ENCODE results near the gene TMEM176B.
"Not testable (repeated sequence)": the region's sequence is repeated elsewhere in the genome, so short reads cannot be mapped to it uniquely, and the experiment has no call there.

TMEM176B gene

GRCh38 chr7:150790416-150791075, 9.6 kb downstream of the TMEM176B start:
- H3K27ac Mint-ChIP-seq: peak overlapping the region; percentile 98
- no peaks in the 10 kb centered on the region for H3K9me3 Mint-ChIP-seq
- H3K4me1 Mint-ChIP-seq (ENCODE audit: low read depth): no peaks in the 10 kb centered on the region
- H3K4me3 Mint-ChIP-seq: no peak overlapping the region
- intact Hi-C loops (cut with micrococcal nuclease): no loop called here
- no peaks in the 10 kb centered on the region for H3K27me3 Mint-ChIP-seq
- H3K36me3 Mint-ChIP-seq (ENCODE audit: low read depth): peaks cover 23% of the 10 kb centered on the region

DNA sequence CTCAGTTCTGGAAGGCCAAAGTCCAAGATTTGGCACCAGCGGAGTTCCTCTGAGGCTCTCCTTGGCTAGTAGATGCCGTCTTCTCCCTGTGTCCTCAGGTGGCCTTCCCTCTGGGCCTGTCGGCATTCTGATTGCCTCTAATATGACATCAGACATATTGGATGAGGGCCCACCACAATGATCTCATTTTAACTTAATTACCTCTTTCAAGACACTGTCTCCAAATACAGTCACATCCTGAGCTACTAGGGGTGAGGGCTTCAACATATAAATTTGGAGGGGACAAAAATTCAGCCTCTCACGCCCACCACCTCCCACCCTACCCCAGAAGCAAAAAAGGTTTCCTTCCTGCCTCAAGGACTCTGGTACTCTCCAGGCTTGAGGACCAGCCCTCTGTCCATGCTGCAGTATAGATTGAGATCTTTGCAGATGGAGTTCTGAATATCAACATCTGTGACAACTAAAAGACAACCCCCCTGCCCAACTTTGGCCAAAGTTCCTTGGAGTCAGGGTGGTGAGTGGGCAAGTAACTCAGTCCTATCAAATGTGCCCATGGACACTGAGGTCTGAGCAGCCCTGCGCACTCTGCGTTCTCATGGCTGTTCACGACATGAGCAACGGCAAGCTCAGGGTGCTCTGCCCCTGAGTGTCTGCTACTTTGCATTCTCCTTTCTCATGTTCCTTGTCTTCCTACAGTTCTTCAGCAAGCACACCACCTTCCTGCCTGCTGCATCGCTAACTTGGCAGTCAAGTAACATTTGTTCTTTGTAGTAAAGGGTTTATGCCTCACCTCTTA, 11.5 kb downstream of the TMEM176B start:
- H3K36me3 Mint-ChIP-seq (ENCODE audit: low read depth): peaks cover 23% of the 10 kb centered on the region
- no peaks in the 10 kb centered on the region for H3K27me3 Mint-ChIP-seq
- peak overlapping the region; percentile 98 for H3K27ac Mint-ChIP-seq
- no peaks in the 10 kb centered on the region for H3K9me3 Mint-ChIP-seq
- intact Hi-C loops (cut with micrococcal nuclease): loop anchor here (10.0 kb wide), 1 partner anchor 296 kb away; the partner anchor contains the start of genes AGAP3, FASTK and TMUB1
- H3K4me3 Mint-ChIP-seq: peak overlapping the region; percentile 30
- no peaks in the 10 kb centered on the region for H3K4me1 Mint-ChIP-seq (ENCODE audit: low read depth)

DNA sequence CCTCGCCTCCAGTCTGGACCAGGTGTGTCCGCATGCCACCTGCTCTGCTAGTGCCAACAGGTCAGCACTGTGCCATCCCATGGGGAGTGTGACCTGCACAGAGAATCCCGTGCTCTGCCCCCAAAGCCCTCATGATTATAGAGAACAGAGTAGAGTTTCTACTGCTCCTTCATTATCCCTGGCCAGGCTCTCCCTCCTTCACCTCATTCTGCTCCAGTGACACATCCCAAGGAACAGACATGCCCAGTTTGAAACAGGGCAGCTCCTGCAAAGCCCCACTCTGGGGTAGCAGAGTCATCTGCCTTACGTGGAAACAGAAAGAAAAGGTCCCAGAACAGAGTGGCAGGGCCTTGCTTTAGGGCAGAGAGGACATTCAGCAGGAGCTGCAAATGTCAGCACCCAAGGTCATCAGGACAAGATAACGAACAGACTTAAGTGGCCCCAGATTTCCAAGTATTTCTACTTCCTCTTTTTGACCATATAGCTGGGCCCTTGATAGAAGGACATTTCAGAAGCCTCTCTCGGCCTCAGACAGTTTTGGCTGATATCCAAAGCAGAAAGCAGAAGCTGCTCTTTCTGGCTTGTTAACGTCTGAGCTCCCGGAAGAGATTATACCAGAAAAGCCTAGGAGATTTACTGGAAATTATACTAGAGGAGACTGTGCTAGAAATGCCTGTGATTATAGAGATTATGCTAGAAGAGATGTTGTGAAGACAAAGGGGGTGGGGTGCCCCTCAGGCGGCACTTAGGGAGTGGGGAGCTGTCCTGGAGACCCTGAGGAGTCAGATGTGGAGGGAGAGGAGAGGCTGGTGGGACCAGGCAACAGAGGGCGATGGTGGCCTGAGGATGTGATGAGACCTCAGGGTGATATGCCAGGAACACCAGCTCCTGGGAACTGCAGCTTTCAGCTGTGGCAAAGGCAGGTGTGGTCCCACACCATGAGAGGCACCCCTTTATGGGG, 12.6 kb downstream of the TMEM176B start:
- intact Hi-C loops (cut with micrococcal nuclease): loop anchor here (1.0 to 10.0 kb wide), 2 partner anchors 11 to 297 kb away; partner anchors contain the start of genes AGAP3, FASTK and TMUB1
- no peaks in the 10 kb centered on the region for H3K9me3 Mint-ChIP-seq
- no peaks in the 10 kb centered on the region for H3K27me3 Mint-ChIP-seq
- H3K4me3 Mint-ChIP-seq: peak overlapping the region; percentile 51
- peaks cover 6% of the 10 kb centered on the region for H3K4me1 Mint-ChIP-seq (ENCODE audit: low read depth)
- H3K36me3 Mint-ChIP-seq (ENCODE audit: low read depth): peaks cover 23% of the 10 kb centered on the region
- H3K27ac Mint-ChIP-seq: peak overlapping the region; percentile 98

- Mint-ChIP-seq H3K27ac (peak overlapping the region; percentile 98), H3K27me3 (no peaks in the 10 kb centered on the region), H3K4me1 (ENCODE audit: low read depth) (peaks cover 29% of the 10 kb centered on the region), H3K4me3 (peak overlapping the region; percentile 61), H3K36me3 (ENCODE audit: low read depth) (peaks cover 46% of the 10 kb centered on the region), H3K9me3 (no peaks in the 10 kb centered on the region)
- intact Hi-C loops (cut with micrococcal nuclease): loop anchor here (10.0 kb wide), 1 partner anchor 300 kb away; the partner anchor contains the start of genes AGAP3, FASTK and TMUB1
Observed at GRCh38 chr7:150784954-150785353, 15.2 kb downstream of the TMEM176B start.

DNA sequence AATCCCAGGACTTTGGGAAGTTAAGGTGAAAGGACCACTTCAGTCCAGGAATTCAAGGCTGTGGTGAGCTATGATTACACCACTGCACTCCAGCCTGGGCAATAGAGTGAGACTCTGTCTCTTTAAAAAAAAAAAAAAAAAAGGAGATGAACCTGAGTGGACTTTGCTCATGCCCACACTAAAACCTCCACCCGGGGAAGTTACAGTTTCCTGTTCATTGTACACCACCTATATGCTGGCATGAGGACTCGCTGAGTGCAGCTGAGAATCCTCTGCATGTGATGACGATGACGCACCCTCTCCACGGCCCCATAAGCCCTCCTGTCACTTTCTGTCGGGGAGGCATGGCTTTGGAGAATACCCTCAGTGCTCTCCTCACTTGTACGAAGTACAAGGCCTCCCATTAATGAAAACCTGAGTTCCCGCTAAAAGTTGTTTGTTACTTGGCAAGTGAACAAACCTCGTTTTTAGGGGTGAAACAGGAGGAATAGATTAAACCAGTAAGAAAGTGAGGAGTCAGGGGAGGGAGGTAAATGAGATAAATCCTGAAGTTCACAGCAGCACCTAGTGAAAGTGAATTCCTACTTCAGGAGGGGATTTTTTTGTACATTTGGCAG, 15.9 kb downstream of the TMEM176B start:
- peak overlapping the region; percentile 98 for H3K27ac Mint-ChIP-seq
- H3K4me1 Mint-ChIP-seq (ENCODE audit: low read depth): peaks cover 32% of the 10 kb centered on the region
- peak overlapping the region; percentile 50 for H3K4me3 Mint-ChIP-seq
- H3K27me3 Mint-ChIP-seq: no peaks in the 10 kb centered on the region
- H3K9me3 Mint-ChIP-seq: no peaks in the 10 kb centered on the region
- H3K36me3 Mint-ChIP-seq (ENCODE audit: low read depth): peaks cover 45% of the 10 kb centered on the region
- intact Hi-C loops (cut with micrococcal nuclease): loop anchor here (10.0 kb wide), 1 partner anchor 301 kb away; the partner anchor contains the start of genes AGAP3, FASTK and TMUB1

DNA sequence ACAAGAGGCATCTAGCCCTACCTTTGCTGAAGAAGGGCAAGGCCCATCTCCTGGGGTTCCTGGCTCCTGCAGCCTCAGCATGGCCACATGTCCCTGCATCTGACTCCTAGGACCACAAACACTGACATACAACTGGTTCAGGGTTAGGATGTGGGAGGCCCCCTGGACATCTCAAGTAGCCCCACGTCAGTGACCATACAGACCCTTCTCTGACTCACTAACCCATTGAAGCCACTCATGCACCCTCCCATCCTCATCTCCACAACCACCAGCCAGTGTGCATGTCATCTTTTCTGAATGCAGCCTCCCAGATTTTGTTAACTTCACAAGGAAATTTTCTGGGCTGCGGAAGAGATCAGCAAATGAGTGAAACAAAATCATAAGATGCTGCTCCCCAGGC, 18.2 kb downstream of the TMEM176B start:
- peaks cover 38% of the 10 kb centered on the region for H3K36me3 Mint-ChIP-seq (ENCODE audit: low read depth)
- no peak overlapping the region for H3K4me3 Mint-ChIP-seq
- H3K4me1 Mint-ChIP-seq (ENCODE audit: low read depth): peaks cover 53% of the 10 kb centered on the region
- no peaks in the 10 kb centered on the region for H3K27me3 Mint-ChIP-seq
- intact Hi-C loops (cut with micrococcal nuclease): loop anchor here (10.0 kb wide), 1 partner anchor 303 kb away; the partner anchor contains the start of genes AGAP3, FASTK and TMUB1
- H3K27ac Mint-ChIP-seq: peak overlapping the region; percentile 98
- H3K9me3 Mint-ChIP-seq: no peaks in the 10 kb centered on the region

DNA sequence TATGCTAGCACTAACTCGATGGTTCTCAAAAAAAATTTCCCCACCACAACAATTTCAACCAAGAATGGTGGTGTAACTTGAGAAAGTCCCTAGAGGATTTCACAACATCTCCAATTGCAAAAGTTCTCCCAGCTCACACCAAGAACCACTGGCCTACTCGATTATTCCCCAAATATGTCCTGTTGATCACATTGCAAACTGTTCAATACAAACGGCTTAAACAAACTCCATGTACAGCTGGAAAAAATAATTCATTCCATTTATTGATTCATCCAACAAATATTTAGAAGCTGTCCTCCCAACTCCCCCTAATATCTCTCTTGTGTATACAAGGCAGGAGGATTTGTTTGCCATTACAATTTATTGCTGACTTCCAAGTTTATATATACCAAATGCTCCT, 19.1 kb downstream of the TMEM176B start:
- intact Hi-C loops (cut with micrococcal nuclease): loop anchor here (10.0 kb wide), 1 partner anchor 304 kb away; the partner anchor contains the start of genes AGAP3, FASTK and TMUB1
- Mint-ChIP-seq H3K4me1 (ENCODE audit: low read depth) (peaks cover 57% of the 10 kb centered on the region), H3K4me3 (peak overlapping the region; percentile 80), H3K27me3 (no peaks in the 10 kb centered on the region), H3K9me3 (no peaks in the 10 kb centered on the region), H3K27ac (peak overlapping the region; percentile 98), H3K36me3 (ENCODE audit: low read depth) (peaks cover 47% of the 10 kb centered on the region)

DNA sequence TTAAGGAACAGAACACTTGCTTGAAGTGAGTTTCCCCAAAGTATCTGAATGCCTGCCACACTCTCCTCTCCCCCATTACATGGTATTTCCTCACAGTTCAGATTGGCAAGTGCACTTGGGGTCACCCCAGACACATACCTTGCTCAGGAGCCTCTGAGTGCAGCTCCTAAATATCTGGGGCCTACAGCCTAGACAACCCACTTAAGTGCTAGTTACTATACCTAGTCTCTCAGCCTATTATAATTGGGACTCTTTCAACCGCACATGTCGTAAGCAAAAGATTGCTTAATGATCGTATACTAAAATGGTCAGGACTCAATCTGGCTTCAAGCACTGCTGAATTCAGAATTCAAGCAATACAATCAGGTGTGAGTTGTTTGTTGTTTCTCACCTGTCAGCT, 19.9 kb downstream of the TMEM176B start:
- peaks cover 61% of the 10 kb centered on the region for H3K4me1 Mint-ChIP-seq (ENCODE audit: low read depth)
- H3K9me3 Mint-ChIP-seq: peaks cover 1% of the 10 kb centered on the region
- no peaks in the 10 kb centered on the region for H3K27me3 Mint-ChIP-seq
- peaks cover 52% of the 10 kb centered on the region for H3K36me3 Mint-ChIP-seq (ENCODE audit: low read depth)
- H3K27ac Mint-ChIP-seq: peak overlapping the region; percentile 98
- peak overlapping the region; percentile 80 for H3K4me3 Mint-ChIP-seq
- intact Hi-C loops (cut with micrococcal nuclease): loop anchor here (10.0 kb wide), 1 partner anchor 305 kb away; the partner anchor contains the start of genes AGAP3, FASTK and TMUB1

DNA sequence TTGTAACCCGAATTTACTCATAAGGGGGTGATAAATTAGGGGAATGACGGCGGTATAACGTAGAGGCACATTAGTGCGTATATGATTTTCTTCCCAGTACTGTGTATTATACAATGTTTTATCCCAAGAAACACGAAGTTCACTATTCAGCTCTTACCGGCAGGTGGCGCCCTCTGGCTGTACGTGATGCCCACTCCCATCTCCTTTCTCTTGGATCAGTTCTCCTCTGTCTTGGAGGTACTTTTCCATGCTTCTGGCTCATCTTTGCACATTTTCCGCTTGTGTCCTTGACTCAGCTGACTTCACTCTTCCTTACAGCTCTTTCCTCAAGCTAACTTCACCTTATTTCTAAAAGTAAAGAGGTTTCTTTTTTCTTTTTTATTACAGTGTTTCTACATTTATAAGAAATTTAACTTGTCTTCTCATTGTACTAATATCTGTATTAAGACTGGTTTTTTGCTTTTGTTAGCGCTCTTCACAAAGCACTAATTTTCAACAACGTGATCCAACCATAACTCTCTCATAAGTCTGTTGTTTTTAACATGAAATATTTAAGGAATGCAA, 21.3 kb downstream of the TMEM176B start:
- H3K27ac Mint-ChIP-seq: peak overlapping the region; percentile 72
- peaks cover 61% of the 10 kb centered on the region for H3K4me1 Mint-ChIP-seq (ENCODE audit: low read depth)
- peaks cover 14% of the 10 kb centered on the region for H3K9me3 Mint-ChIP-seq
- intact Hi-C loops (cut with micrococcal nuclease): loop anchor here (1.0 to 10.0 kb wide), 3 partner anchors 22 to 206 kb away; partner anchors contain the start of genes TMEM176A and TMEM176B
- peaks cover 65% of the 10 kb centered on the region for H3K36me3 Mint-ChIP-seq (ENCODE audit: low read depth)
- H3K4me3 Mint-ChIP-seq: peak overlapping the region; percentile 61
- H3K27me3 Mint-ChIP-seq: no peaks in the 10 kb centered on the region

GRCh38 chr7:150778014-150778737, 22.0 kb downstream of the TMEM176B start:
- H3K4me1 Mint-ChIP-seq (ENCODE audit: low read depth): peaks cover 63% of the 10 kb centered on the region
- no peaks in the 10 kb centered on the region for H3K27me3 Mint-ChIP-seq
- peak overlapping the region; percentile 7 for H3K4me3 Mint-ChIP-seq
- peaks cover 20% of the 10 kb centered on the region for H3K9me3 Mint-ChIP-seq
- intact Hi-C loops (cut with micrococcal nuclease): loop anchor here (2.0 to 10.0 kb wide), 2 partner anchors 23 to 207 kb away; partner anchors contain the start of genes TMEM176A and TMEM176B
- peak overlapping the region; percentile 18 for H3K27ac Mint-ChIP-seq
- H3K36me3 Mint-ChIP-seq (ENCODE audit: low read depth): peaks cover 71% of the 10 kb centered on the region

GRCh38 chr7:150774131-150774530, 26.0 kb downstream of the TMEM176B start:
- peaks cover 81% of the 10 kb centered on the region for H3K36me3 Mint-ChIP-seq (ENCODE audit: low read depth)
- intact Hi-C loops (cut with micrococcal nuclease): loop anchor here (10.0 kb wide), 1 partner anchor 211 kb away; no protein-coding TSS in a partner anchor

GRCh38 chr7:150769768-150770167, 30.4 kb downstream of the TMEM176B start:
- peaks cover 75% of the 10 kb centered on the region for H3K36me3 Mint-ChIP-seq (ENCODE audit: low read depth)
- no peak overlapping the region for H3K27ac Mint-ChIP-seq
- no peaks in the 10 kb centered on the region for H3K27me3 Mint-ChIP-seq
- H3K9me3 Mint-ChIP-seq: peaks cover 18% of the 10 kb centered on the region
- no peak overlapping the region for H3K4me3 Mint-ChIP-seq
- intact Hi-C loops (cut with micrococcal nuclease): loop anchor here (10.0 kb wide), 1 partner anchor 215 kb away; no protein-coding TSS in a partner anchor
- H3K4me1 Mint-ChIP-seq (ENCODE audit: low read depth): peaks cover 5% of the 10 kb centered on the region

More at GRCh38 chr7:150774131-150774530, 26.0 kb downstream of the TMEM176B start:
- H3K4me3 Mint-ChIP-seq, H3K27ac Mint-ChIP-seq, H3K27me3 Mint-ChIP-seq: not testable (repeated sequence)
- Mint-ChIP-seq H3K4me1 (ENCODE audit: low read depth) (peaks cover 33% of the 10 kb centered on the region), H3K9me3 (peaks cover 24% of the 10 kb centered on the region)

Data from dendritic cell treated with granulocyte-macrophage colony-stimulating factor and Interleukin-4, amounts not matched to agents 40 ng/mL and 50 ng/mL, for 4 days (primary cell).